ENCODE results near the gene PLP2. TPM values are rescaled to one million over a fixed set of nuclear protein-coding genes. Genes with fewer than 3 reads are reported as not detected.
"Not testable (repeated sequence)": the region's sequence is repeated elsewhere in the genome, so short reads cannot be mapped to it uniquely, and the experiment has no call there.

Gene PLP2
- total RNA-seq, 1 experiment from 2014 or later: 94.5 TPM

- no peak overlapping the region for H3K27ac ChIP-seq
- intact Hi-C loops (cut with micrococcal nuclease; ENCODE audit: unreplicated experiment): no loop called here
- no peaks in the 10 kb centered on the region for H4K20me1 ChIP-seq (ENCODE audit: insufficient read depth)
- H3K36me3 ChIP-seq (ENCODE audit: low read depth): no peaks in the 10 kb centered on the region
- TF ChIP-seq EZH2 (IDR thresholded peaks at IDR 0.05; ENCODE audit: low read depth) (no peak), CTCF (conservative IDR thresholded peaks at IDR 0.05) (no peak)
- H3F3A ChIP-seq (ENCODE audit: insufficient read depth, low read depth): no peaks in the 10 kb centered on the region
- H3K27me3 ChIP-seq (ENCODE audit: insufficient read depth, low read depth): no peaks in the 10 kb centered on the region
- H3K4me1 ChIP-seq (replicated peaks; ENCODE audit: insufficient read depth): no peaks in the 10 kb centered on the region
- ChIA-PET POLR2A (ENCODE audit: unreplicated experiment) (no interaction called here), CTCF (no interaction called here)
- H2AFZ ChIP-seq: no peak overlapping the region
- no peak overlapping the region for H3K4me3 ChIP-seq
- H3K9me3 ChIP-seq (ENCODE audit: insufficient read depth, low read depth): no peaks in the 10 kb centered on the region
- H3K9me2 ChIP-seq (ENCODE audit: insufficient read depth): no peaks in the 10 kb centered on the region
- no peak overlapping the region for H3K4me2 ChIP-seq
- DNase-seq: no peak
- no TSS peak for BruUV-seq (replicated peaks)
- no peaks in the 10 kb centered on the region for H3K79me2 ChIP-seq (ENCODE audit: low read depth)
Observed at GRCh38 chrX:49129427-49129826, 42.3 kb upstream of the PLP2 start.

- H3K4me2 ChIP-seq; H3F3A ChIP-seq (ENCODE audit: insufficient read depth, low read depth); intact Hi-C loops (cut with micrococcal nuclease; ENCODE audit: unreplicated experiment); H3K9me3 ChIP-seq (ENCODE audit: insufficient read depth, low read depth); POLR2A ChIA-PET (ENCODE audit: unreplicated experiment); BruUV-seq (replicated peaks); CTCF ChIA-PET; H3K36me3 ChIP-seq (ENCODE audit: low read depth); H3K9me2 ChIP-seq (ENCODE audit: insufficient read depth); DNase-seq; H3K27me3 ChIP-seq (ENCODE audit: insufficient read depth, low read depth); H3K79me2 ChIP-seq (ENCODE audit: low read depth); H2AFZ ChIP-seq; H4K20me1 ChIP-seq (ENCODE audit: insufficient read depth); H3K27ac ChIP-seq; H3K4me1 ChIP-seq (replicated peaks; ENCODE audit: insufficient read depth); H3K4me3 ChIP-seq: not testable (repeated sequence)
Observed at GRCh38 chrX:49132275-49132674, 39.4 kb upstream of the PLP2 start.

GRCh38 chrX:49133759-49134158 lies 37.9 kb upstream of the PLP2 start:
- DNase-seq: no peak
- BruUV-seq (replicated peaks): no TSS peak
- no peaks in the 10 kb centered on the region for H3F3A ChIP-seq (ENCODE audit: insufficient read depth, low read depth)
- CTCF ChIA-PET: no interaction called here
- H3K9me2 ChIP-seq (ENCODE audit: insufficient read depth): no peaks in the 10 kb centered on the region
- H3K4me1 ChIP-seq (replicated peaks; ENCODE audit: insufficient read depth): no peaks in the 10 kb centered on the region
- TF ChIP-seq EZH2 (IDR thresholded peaks at IDR 0.05; ENCODE audit: low read depth) (no peak), CTCF (conservative IDR thresholded peaks at IDR 0.05) (no peak)
- no peak overlapping the region for H3K4me3 ChIP-seq
- no peaks in the 10 kb centered on the region for H3K9me3 ChIP-seq (ENCODE audit: insufficient read depth, low read depth)
- no peaks in the 10 kb centered on the region for H4K20me1 ChIP-seq (ENCODE audit: insufficient read depth)
- no peaks in the 10 kb centered on the region for H3K27me3 ChIP-seq (ENCODE audit: insufficient read depth, low read depth)
- POLR2A ChIA-PET (ENCODE audit: unreplicated experiment): no interaction called here
- no peak overlapping the region for H3K27ac ChIP-seq
- intact Hi-C loops (cut with micrococcal nuclease; ENCODE audit: unreplicated experiment): no loop called here
- no peaks in the 10 kb centered on the region for H3K36me3 ChIP-seq (ENCODE audit: low read depth)
- H2AFZ ChIP-seq: no peak overlapping the region
- no peak overlapping the region for H3K4me2 ChIP-seq
- no peaks in the 10 kb centered on the region for H3K79me2 ChIP-seq (ENCODE audit: low read depth)

- H3K4me1 ChIP-seq (replicated peaks; ENCODE audit: insufficient read depth): no peaks in the 10 kb centered on the region
- no peak overlapping the region for H3K27ac ChIP-seq
- no TSS peak for BruUV-seq (replicated peaks)
- ChIA-PET POLR2A (ENCODE audit: unreplicated experiment) (no interaction called here), CTCF (no interaction called here)
- H4K20me1 ChIP-seq (ENCODE audit: insufficient read depth): no peaks in the 10 kb centered on the region
- no peaks in the 10 kb centered on the region for H3K9me2 ChIP-seq (ENCODE audit: insufficient read depth)
- H3K36me3 ChIP-seq (ENCODE audit: low read depth): no peaks in the 10 kb centered on the region
- no peaks in the 10 kb centered on the region for H3K9me3 ChIP-seq (ENCODE audit: insufficient read depth, low read depth)
- intact Hi-C loops (cut with micrococcal nuclease; ENCODE audit: unreplicated experiment): no loop called here
- no peak overlapping the region for H3K4me2 ChIP-seq
- H3K4me3 ChIP-seq: no peak overlapping the region
- H2AFZ ChIP-seq: no peak overlapping the region
- TF ChIP-seq EZH2 (IDR thresholded peaks at IDR 0.05; ENCODE audit: low read depth) (no peak), CTCF (conservative IDR thresholded peaks at IDR 0.05) (no peak)
- no peaks in the 10 kb centered on the region for H3K27me3 ChIP-seq (ENCODE audit: insufficient read depth, low read depth)
- no peaks in the 10 kb centered on the region for H3K79me2 ChIP-seq (ENCODE audit: low read depth)
- no peak for DNase-seq
- no peaks in the 10 kb centered on the region for H3F3A ChIP-seq (ENCODE audit: insufficient read depth, low read depth)
Observed at GRCh38 chrX:49137492-49137891, 34.2 kb upstream of the PLP2 start.
